GM18870 (cell line): ENCODE measurements around the gene NKD1.
"Not testable (repeated sequence)": the region's sequence is repeated elsewhere in the genome, so short reads cannot be mapped to it uniquely, and the experiment has no call there.

Experiments
- ATAC-seq: cut with Tn5 transposase; IDR thresholded peaks from one replicate; pipeline ENCODE4 v1.9.1; 2021; ENCODE audit warnings: moderate library complexity; ENCODE audit not compliant: unreplicated experiment

NKD1 gene

GRCh38 chr16:50519602-50520001, 28.6 kb upstream of the NKD1 start:
- no peak for ATAC-seq

GRCh38 chr16:50520451-50521245, 27.5 kb upstream of the NKD1 start:
- no peak for ATAC-seq

GRCh38 chr16:50521246-50521900, 26.8 kb upstream of the NKD1 start:
- no peak for ATAC-seq

- ATAC-seq: no peak
Measured at GRCh38 chr16:50522324-50522723, 25.9 kb upstream of the NKD1 start.

GRCh38 chr16:50523710-50524109, 24.5 kb upstream of the NKD1 start:
- no peak for ATAC-seq

GRCh38 chr16:50525262-50525661, 22.9 kb upstream of the NKD1 start:
- no peak for ATAC-seq

- no peak for ATAC-seq
Measured at GRCh38 chr16:50525716-50526115, 22.5 kb upstream of the NKD1 start.

- ATAC-seq: no peak
Measured at GRCh38 chr16:50526249-50526648, 21.9 kb upstream of the NKD1 start.

- no peak for ATAC-seq
Measured at GRCh38 chr16:50526796-50527195, 21.4 kb upstream of the NKD1 start.

- no peak for ATAC-seq
Measured at GRCh38 chr16:50528820-50529219, 19.4 kb upstream of the NKD1 start.

- ATAC-seq: no peak
Measured at GRCh38 chr16:50529334-50529733, 18.9 kb upstream of the NKD1 start.

GRCh38 chr16:50530277-50531236, 17.6 kb upstream of the NKD1 start:
- ATAC-seq: no peak

GRCh38 chr16:50531359-50531758, 16.8 kb upstream of the NKD1 start:
- no peak for ATAC-seq

- no peak for ATAC-seq
Measured at GRCh38 chr16:50531901-50532300, 16.3 kb upstream of the NKD1 start.

GRCh38 chr16:50532576-50532975, 15.6 kb upstream of the NKD1 start:
- ATAC-seq: no peak

GRCh38 chr16:50533317-50533716, 14.9 kb upstream of the NKD1 start:
- ATAC-seq: no peak

- ATAC-seq: no peak
Measured at GRCh38 chr16:50534091-50534490, 14.1 kb upstream of the NKD1 start.

- ATAC-seq: no peak
Measured at GRCh38 chr16:50534556-50534955, 13.6 kb upstream of the NKD1 start.

GRCh38 chr16:50534958-50535357, 13.2 kb upstream of the NKD1 start:
- no peak for ATAC-seq

- ATAC-seq: no peak
Measured at GRCh38 chr16:50535506-50536257, 12.5 kb upstream of the NKD1 start.

- ATAC-seq: not testable (repeated sequence)
Measured at GRCh38 chr16:50536258-50536645, 11.9 kb upstream of the NKD1 start.
